OCI-LY1 (cell line): ENCODE results near the gene ASCC2.

ENCODE experiments used
- EZH2 ChIP-seq: fragments of 200-600 bp; sonication (generic), shearing (Covaris generic); IDR thresholded peaks from 2 replicates; pipeline ENCODE4 v1.8.0; 2017; ENCODE audit warnings: borderline replicate concordance, mixed run types, mild to moderate bottlenecking, antibody characterized with exemption, low read length, moderate library complexity, mixed read lengths
- TF ChIP-seq, protein P1 (sequence below): fragments of 200-600 bp; sonication (generic), shearing (Covaris generic); IDR thresholded peaks from 2 replicates; pipeline ENCODE4 v1.5.1; 2017; ENCODE audit warnings: mild to moderate bottlenecking, antibody characterized with exemption, low read length, moderate library complexity, mixed read lengths

DNA sequence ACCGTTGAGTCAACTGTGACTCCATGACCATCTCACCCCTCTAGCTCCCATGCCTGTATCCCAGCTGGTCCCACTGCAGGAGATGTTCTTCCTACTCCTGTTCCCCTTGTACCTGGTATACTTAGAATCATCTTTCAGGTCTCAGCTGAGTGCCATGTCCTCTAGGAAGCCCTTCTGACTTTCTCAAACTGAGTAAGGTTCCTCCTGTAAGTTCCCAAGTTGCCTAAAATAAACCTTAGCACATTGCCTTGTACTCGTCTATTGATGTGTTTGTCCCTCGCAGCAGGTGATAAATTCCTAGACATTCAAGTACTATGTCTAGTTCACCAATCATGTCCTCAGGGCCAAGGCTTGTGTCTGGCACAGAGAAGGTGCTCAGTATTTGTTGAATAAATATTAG, 18.4 kb upstream of the ASCC2 start:
- TF ChIP-seq, protein P1, sequence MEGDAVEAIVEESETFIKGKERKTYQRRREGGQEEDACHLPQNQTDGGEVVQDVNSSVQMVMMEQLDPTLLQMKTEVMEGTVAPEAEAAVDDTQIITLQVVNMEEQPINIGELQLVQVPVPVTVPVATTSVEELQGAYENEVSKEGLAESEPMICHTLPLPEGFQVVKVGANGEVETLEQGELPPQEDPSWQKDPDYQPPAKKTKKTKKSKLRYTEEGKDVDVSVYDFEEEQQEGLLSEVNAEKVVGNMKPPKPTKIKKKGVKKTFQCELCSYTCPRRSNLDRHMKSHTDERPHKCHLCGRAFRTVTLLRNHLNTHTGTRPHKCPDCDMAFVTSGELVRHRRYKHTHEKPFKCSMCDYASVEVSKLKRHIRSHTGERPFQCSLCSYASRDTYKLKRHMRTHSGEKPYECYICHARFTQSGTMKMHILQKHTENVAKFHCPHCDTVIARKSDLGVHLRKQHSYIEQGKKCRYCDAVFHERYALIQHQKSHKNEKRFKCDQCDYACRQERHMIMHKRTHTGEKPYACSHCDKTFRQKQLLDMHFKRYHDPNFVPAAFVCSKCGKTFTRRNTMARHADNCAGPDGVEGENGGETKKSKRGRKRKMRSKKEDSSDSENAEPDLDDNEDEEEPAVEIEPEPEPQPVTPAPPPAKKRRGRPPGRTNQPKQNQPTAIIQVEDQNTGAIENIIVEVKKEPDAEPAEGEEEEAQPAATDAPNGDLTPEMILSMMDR = no peak
- TF ChIP-seq EZH2 = no peak
